ENCODE data around the gene DPM3. TPM values are rescaled to one million over a fixed set of nuclear protein-coding genes. Genes with fewer than 3 reads are reported as not detected.

Gene DPM3
- total and polyA plus RNA-seq, 2 of the 13 experiments (the other 11 are each of a cell fraction or from before 2014, with no cell fraction given): 23.2 to 53.4 TPM

- no peak for TF ChIP-seq ZNF709 (CRISPR knock-in tag; IDR thresholded peaks at IDR 0.05)
- TF ChIP-seq RFX1 (IDR thresholded peaks at IDR 0.05): no peak
- TF ChIP-seq HIVEP1 (CRISPR knock-in tag; IDR thresholded peaks at IDR 0.05): no peak
- no peak for TF ChIP-seq SRY (CRISPR knock-in tag; IDR thresholded peaks at IDR 0.05)
- TF ChIP-seq ZNF660 (CRISPR knock-in tag; IDR thresholded peaks at IDR 0.05; ENCODE audit: borderline replicate concordance, low read depth): no peak
- no peak for TF ChIP-seq SOX6 (IDR thresholded peaks at IDR 0.05)
- TF ChIP-seq SOX6 (CRISPR knock-in tag; IDR thresholded peaks at IDR 0.05): no peak
- no peak for TF ChIP-seq FOXJ3 (CRISPR knock-in tag; IDR thresholded peaks at IDR 0.05; ENCODE audit: borderline replicate concordance)
- TF ChIP-seq PBX2 (CRISPR knock-in tag; IDR thresholded peaks at IDR 0.05): no peak
- no peak for TF ChIP-seq ZNF740 (CRISPR knock-in tag; IDR thresholded peaks at IDR 0.05)
- TF ChIP-seq ZNF280B (CRISPR knock-in tag; IDR thresholded peaks at IDR 0.05; ENCODE audit: borderline replicate concordance): no peak
- no peak for TF ChIP-seq SETDB1 (CRISPR knock-in tag; IDR thresholded peaks at IDR 0.05; ENCODE audit: borderline replicate concordance)
- no peak for TF ChIP-seq ZFP1 (CRISPR knock-in tag; IDR thresholded peaks at IDR 0.05)
- no peak for TF ChIP-seq ZNF460 (CRISPR knock-in tag; IDR thresholded peaks at IDR 0.05; ENCODE audit: borderline replicate concordance)
- TF ChIP-seq ARID2 (CRISPR knock-in tag; IDR thresholded peaks at IDR 0.05; ENCODE audit: borderline replicate concordance): no peak
- peak; percentile 69 for TF ChIP-seq ZNF687 (CRISPR knock-in tag; IDR thresholded peaks at IDR 0.05)
- TF ChIP-seq BCLAF1 (IDR thresholded peaks at IDR 0.05): no peak
- TF ChIP-seq SSRP1 (CRISPR knock-in tag; IDR thresholded peaks at IDR 0.05): no peak
- TF ChIP-seq HNRNPL (IDR thresholded peaks at IDR 0.05; ENCODE audit: low read depth, low read length): no peak
- 0 out of 2 replicates have a peak, but pooled peaks have one; percentile 8 for TF ChIP-seq HOXA5 (CRISPR knock-in tag; IDR thresholded peaks at IDR 0.05)
- TF ChIP-seq ATF7 (IDR thresholded peaks at IDR 0.05): no peak
- no peak for TF ChIP-seq ATF7 (CRISPR knock-in tag; IDR thresholded peaks at IDR 0.05)
- TF ChIP-seq CAMTA2 (CRISPR knock-in tag; IDR thresholded peaks at IDR 0.05; ENCODE audit: borderline replicate concordance): no peak
Observed at GRCh38 chr1:155131285-155131684, 9.0 kb downstream of the DPM3 start (continued).
